Testis (tissue), 3 donors: Measurements from ENCODE around the gene MRO. TPM values are rescaled to one million over a fixed set of nuclear protein-coding genes. Genes with fewer than 3 reads are reported as not detected.

Experiments used
- DNase-seq: peaks from one replicate; pipeline ENCODE4 v3.0.0-alpha.2; 2019
- H3K27ac ChIP-seq, 2 donors: fragments of 200-600 bp; sonication (generic); one replicate each; pipeline ENCODE4 v1.5.1; 2019
- H3K27me3 ChIP-seq: fragments of 200-600 bp; sonication (generic); one replicate; pipeline ENCODE4 v1.5.1; 2019
- H3K36me3 ChIP-seq: fragments of 200-600 bp; sonication (generic); one replicate; pipeline ENCODE4 v1.5.1; 2017; ENCODE audit warnings: low read depth; ENCODE audit errors: missing control alignments
- H3K4me1 ChIP-seq: fragments of 200-600 bp; sonication (generic); one replicate; pipeline ENCODE4 v1.5.1; 2019
- H3K4me3 ChIP-seq, 2 donors: fragments of 200-600 bp; sonication (generic); one replicate each; pipeline ENCODE4 v1.5.1; 2017 to 2019
- H3K9me3 ChIP-seq: fragments of 200-600 bp; sonication (generic); one replicate; pipeline ENCODE4 v1.5.1; 2017
- POLR2A ChIP-seq: fragments of 450-650 bp; IDR thresholded peaks from one replicate; pipeline ENCODE4 v1.6.1; 2017; ENCODE audit warnings: antibody characterized with exemption, mild to moderate bottlenecking, moderate library complexity
- WGBS, 2 donors: methylation state at CpG; one replicate each; pipeline ENCODE4 v1.1.5; 2018; 5-methylcytosine and 5-hydroxymethylcytosine counted together
- intact Hi-C: fragments of 100-400 bp; cut with DNase I; formaldehyde crosslinking; loops from one replicate; pipeline ENCODE4 v1.15.1; 2023; ENCODE audit warnings: low total_unique reads
- polyA plus RNA-seq: library from polyadenylated mRNA; stranded (reverse); fragments of 350-450 nt; fragmentation: Illumina TruSeq; extraction: RNeasy Lipid Tissue Mini Kit (QIAGEN cat#74804); gene quantifications from one replicate; pipeline ENCODE4 v1.2.3, GENCODE V29; 2014; ENCODE audit warnings: low read depth, low replicate concordance; ENCODE audit not compliant: insufficient read depth
- total RNA-seq, 2 donors: library from RNA; depleted of rRNA; stranded (reverse); fragments of >200 nt; gene quantifications; one replicate each; pipeline ENCODE4 v1.2.3, GENCODE V29; 2016
- TF ChIP-seq, protein P1 (sequence below), 3 experiments: fragments of 450-650 bp in 2 of 3; fragments of 200-600 bp in 1 of 3; sonication (generic) in 1 of 3; IDR thresholded peaks; one replicate each; pipeline ENCODE4 v1.5.1; 2016 to 2019; ENCODE audit warnings: antibody characterized with exemption in 3 of 3, mild to moderate bottlenecking in 2 of 3, moderate library complexity in 1 of 3

Gene MRO
- total and polyA plus RNA-seq, 3 donors from 2014 or later: 87.4 to 134 (median 92.8) TPM

DNA sequence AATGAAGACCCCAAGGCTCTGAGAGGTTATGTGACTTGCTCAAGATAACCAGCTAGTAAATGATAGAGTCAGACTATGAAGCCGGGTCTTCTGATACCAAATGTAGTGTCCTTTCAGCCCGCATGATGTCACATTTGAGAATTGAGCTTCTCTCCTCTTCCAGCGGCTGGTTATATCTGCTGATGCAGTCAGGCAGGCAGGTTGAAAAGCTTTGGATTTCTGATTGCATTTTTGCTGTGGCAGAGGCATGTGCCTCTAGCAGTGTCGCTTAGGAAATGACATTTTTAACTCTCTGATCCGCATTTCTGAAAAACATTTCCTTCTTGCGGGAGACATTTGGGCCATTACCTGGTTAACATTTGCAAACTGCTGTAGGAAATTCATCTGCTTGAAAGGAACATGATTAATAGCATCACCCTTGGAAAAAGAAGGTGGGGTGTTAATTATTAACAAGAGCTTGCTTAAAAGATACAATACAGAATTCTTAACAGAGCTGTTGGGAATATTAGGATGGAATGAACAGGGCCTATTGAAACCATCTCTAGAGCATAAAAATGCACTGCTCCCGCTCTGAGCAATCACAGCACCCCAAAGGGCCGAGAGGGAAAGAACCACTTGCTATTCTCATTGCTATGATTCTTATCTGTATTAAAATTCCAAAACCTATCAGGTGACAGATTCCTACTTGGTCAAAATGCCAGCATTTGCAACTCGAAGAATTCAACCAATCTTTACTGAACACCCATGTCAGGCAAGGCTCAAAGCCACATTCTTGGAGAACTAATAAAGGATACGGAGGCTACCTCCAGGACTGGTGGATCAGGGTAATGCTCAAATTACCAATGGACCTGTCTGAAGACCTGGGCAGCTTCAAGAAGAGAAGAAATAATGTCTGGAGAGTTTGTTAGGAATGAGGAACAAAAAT, 25.9 kb downstream of the MRO start:
- no peak overlapping the region for H3K4me3 ChIP-seq
- TF ChIP-seq, protein P1, sequence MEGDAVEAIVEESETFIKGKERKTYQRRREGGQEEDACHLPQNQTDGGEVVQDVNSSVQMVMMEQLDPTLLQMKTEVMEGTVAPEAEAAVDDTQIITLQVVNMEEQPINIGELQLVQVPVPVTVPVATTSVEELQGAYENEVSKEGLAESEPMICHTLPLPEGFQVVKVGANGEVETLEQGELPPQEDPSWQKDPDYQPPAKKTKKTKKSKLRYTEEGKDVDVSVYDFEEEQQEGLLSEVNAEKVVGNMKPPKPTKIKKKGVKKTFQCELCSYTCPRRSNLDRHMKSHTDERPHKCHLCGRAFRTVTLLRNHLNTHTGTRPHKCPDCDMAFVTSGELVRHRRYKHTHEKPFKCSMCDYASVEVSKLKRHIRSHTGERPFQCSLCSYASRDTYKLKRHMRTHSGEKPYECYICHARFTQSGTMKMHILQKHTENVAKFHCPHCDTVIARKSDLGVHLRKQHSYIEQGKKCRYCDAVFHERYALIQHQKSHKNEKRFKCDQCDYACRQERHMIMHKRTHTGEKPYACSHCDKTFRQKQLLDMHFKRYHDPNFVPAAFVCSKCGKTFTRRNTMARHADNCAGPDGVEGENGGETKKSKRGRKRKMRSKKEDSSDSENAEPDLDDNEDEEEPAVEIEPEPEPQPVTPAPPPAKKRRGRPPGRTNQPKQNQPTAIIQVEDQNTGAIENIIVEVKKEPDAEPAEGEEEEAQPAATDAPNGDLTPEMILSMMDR (IDR thresholded peaks at IDR 0.05): no peak
- TF ChIP-seq POLR2A: no peak
- no peaks in the 10 kb centered on the region for H3K27me3 ChIP-seq
- 91 to 93% methylated on average over 10 of the region's 10 CpGs for WGBS, 2 donors
- no peak for DNase-seq
- H3K27ac ChIP-seq: no peak overlapping the region
- no peaks in the 10 kb centered on the region for H3K36me3 ChIP-seq
- H3K9me3 ChIP-seq: no peaks in the 10 kb centered on the region
- H3K4me1 ChIP-seq: no peaks in the 10 kb centered on the region
- intact Hi-C loops: no loop called here

DNA sequence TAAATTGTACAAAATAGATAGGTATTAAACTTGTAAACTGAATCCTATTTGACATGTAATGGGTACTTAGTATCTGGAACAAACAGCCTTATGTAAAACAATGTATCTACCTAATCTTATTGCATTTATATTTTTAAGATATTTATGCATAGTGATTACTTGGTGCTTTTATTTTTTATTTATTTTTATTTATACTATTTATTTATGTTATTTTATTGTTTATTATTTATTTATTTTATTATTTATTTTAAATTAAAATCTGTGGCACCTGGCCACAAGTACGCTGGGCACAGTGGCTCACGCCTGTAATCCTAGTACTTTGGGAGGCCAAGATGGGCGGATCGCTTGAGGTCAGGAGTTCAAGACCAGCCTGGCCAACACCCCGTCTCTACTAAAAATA, 26.9 kb downstream of the MRO start:
- no peaks in the 10 kb centered on the region for H3K27me3 ChIP-seq
- H3K4me3 ChIP-seq: no peak overlapping the region
- no peak for DNase-seq
- no peak overlapping the region for H3K27ac ChIP-seq
- no peaks in the 10 kb centered on the region for H3K9me3 ChIP-seq
- WGBS, 2 donors: 91 to 92% methylated on average over 5 of the region's 5 CpGs
- H3K36me3 ChIP-seq: no peaks in the 10 kb centered on the region
- TF ChIP-seq, protein P1 (IDR thresholded peaks at IDR 0.05): no peak
- TF ChIP-seq POLR2A: no peak
- intact Hi-C loops: no loop called here
- H3K4me1 ChIP-seq: no peaks in the 10 kb centered on the region

DNA sequence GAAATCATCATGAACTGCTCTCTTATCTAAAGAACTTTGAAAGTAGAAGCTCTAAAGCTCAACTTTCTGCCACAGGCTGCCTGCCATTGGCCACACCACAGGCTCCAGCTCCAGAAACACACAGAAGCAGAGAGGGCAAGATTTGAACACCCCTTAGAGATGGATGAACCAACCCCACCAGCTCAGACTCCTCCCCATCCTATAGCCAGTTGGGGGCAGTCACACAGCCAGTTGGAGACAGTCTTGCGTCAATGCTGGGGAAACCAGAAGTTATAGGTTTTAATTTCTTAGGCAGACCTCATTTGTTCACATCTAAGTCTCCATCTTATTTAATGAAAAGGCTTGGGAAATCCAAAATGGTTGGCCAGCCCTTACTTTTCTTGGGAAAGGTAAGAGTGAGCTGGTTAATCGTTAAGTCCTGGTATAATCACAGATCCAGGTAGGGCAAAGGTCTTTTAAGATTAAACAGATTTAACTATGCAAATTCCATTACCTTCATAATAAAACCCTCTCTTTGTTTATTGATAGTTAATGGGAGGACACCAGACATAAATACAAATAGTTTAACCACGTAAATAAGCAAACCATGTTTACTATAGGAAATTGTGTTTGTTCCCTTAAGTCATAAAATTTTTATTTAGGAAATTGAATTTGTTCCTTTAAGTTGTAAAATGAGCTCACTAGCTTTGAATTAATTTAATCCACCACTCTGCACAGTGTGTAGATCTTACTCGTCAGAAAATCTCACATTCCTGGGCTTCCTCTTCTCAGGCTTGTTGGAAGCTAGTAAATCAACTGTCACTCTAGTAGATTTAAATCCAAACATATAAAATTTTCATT, 28.0 kb downstream of the MRO start:
- Histone ChIP-seq H3K27ac (no peak overlapping the region), H3K9me3 (no peaks in the 10 kb centered on the region), H3K27me3 (no peaks in the 10 kb centered on the region), H3K4me3 (no peak overlapping the region), H3K36me3 (no peaks in the 10 kb centered on the region), H3K4me1 (no peaks in the 10 kb centered on the region)
- DNase-seq: no peak
- 87 to 96% methylated on average over 4 of the region's 4 CpGs for WGBS, 2 donors
- intact Hi-C loops: no loop called here
- TF ChIP-seq, protein P1 (IDR thresholded peaks at IDR 0.05): no peak
- no peak for TF ChIP-seq POLR2A

DNA sequence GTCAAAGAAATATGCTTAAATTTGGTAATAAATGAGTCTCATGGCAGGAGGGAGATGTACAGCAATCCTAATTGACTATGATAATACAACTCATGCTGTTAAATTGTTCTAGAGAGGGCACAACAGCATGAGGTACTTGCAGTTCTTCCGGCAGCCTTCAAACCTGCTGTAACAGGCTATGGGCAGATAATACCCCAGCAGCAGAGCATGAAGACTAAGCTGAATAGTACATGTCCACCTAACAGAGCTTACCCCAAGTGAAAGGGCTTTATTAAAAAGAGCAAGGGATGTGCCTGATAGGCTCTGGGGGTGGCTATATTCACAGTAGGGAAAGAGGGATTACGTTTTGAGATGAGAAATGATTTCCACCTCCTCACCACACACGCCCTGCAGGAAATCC, 28.9 kb downstream of the MRO start:
- Histone ChIP-seq H3K36me3 (no peaks in the 10 kb centered on the region), H3K4me3 (no peak overlapping the region), H3K9me3 (no peaks in the 10 kb centered on the region), H3K4me1 (no peaks in the 10 kb centered on the region), H3K27me3 (no peaks in the 10 kb centered on the region), H3K27ac (no peak overlapping the region)
- TF ChIP-seq POLR2A: no peak
- TF ChIP-seq, protein P1 (IDR thresholded peaks at IDR 0.05): no peak
- intact Hi-C loops: no loop called here
- 65 to 71% methylated on average over 3 of the region's 3 CpGs for WGBS, 2 donors
- DNase-seq: no peak
